ENCODE results near the gene MYO1D. TPM values are rescaled to one million over a fixed set of nuclear protein-coding genes. Genes with fewer than 3 reads are reported as not detected.
"Not testable (repeated sequence)": the region's sequence is repeated elsewhere in the genome, so short reads cannot be mapped to it uniquely, and the experiment has no call there.

MYO1D gene
- polyA plus RNA-seq, 3 donors: 30.5 to 33.4 (median 30.6) TPM

DNA sequence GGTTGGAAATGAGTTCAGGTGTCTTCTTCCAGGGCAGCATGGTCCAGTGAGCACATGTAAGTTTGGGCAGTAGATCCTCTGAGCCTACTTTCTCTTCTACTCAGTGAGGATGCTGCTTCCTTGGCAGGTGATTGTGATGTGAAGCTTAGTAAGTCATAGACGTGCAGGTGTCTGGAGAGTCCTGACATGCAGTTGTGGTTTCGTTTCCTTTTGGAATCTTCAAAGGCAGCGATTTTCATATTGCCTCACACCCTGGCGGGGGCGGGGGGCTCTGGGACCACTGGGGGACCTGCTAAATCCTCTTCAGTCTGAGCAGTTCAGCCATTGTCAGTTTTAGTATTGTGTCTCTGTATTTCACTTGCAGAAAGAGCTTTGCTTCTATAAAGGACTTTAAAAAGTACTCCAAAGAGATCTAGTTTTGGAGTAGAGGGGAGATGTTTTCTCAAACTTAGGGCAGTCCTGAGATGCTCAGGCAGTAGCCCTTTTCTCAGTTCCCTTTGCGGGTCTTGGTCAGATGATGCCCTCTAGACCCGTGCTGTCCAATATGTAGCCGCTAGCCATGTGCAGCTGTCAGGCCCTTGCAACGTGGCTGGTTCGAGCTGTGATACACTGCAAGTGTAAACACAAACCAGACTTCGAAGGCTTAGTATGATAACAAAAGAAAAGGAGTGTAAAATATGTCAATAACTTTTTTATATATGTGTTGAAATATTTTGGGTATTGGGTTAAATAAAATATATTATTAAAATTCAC, 394.2 kb downstream of the MYO1D start:
- DNase-seq (ENCODE audit: low read depth in 3 of 3, low spot score in 2 of 3): no peak

DNA sequence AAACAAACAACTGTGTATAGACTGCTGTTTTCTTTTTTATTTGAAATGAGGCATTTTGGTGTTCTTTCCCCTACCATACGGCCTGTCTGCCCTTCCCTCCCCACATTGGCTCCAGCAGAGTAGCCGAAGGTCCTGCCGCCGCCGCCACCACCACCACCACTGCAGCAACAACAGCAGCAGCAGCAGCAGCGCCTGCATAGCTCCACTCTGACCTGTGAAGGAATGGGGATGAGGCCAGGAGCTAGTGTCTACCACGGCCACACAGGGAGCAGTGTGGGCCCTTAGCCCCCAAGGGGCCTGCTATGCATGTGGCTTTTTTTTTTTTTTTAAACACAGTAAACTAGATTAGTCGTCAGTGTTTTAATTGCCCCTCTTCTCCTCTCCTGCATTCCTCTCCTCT, 395.7 kb downstream of the MYO1D start:
- no peak for DNase-seq (ENCODE audit: low read depth in 3 of 3, low spot score in 2 of 3)

DNA sequence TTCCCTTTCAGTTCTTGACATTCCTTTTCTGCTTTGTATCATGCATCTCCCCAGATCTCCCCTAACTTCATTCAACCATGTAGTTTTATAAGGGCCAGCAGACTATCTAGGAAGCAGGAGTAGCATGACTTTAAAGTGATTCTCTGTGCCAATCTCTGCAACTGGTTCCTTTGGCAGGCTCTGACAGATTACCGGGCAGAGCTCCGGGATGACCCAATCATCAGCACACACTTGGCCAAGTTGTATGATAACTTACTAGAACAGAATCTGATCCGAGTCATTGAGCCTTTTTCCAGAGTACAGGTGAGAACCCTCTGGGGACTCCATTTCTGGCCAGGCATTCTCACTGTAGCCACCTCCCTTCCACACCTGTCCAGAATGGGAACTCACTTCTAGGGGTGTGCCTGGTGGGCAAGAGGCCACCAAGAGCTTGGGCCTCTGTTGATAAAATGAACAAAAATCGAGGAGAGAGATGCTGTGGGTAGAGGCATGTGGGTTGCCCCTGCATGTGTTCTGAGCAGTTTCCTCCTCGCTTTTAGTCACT, 397.8 kb downstream of the MYO1D start:
- DNase-seq (ENCODE audit: low read depth in 3 of 3, low spot score in 2 of 3): no peak

DNA sequence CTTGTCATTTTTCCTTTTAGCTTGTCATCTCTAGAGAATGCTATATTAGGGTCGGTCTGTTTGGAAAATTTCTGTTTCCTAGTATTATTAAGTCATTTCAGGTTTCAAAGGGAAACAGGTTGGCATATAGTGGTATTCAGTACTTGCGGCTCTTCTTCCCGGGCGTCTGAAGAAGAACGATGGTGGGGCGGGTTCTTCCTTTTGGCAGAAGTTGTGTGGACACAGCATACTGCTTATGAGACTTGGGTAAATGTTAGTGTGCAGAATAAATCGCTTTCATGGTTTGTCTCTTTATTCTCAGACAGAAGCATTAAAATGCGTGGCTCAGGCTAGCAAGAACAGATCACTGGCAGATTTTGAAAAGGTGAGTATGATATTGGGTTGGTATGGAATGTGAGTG, 399.7 kb downstream of the MYO1D start:
- DNase-seq (ENCODE audit: low read depth in 3 of 3, low spot score in 2 of 3): no peak

DNA sequence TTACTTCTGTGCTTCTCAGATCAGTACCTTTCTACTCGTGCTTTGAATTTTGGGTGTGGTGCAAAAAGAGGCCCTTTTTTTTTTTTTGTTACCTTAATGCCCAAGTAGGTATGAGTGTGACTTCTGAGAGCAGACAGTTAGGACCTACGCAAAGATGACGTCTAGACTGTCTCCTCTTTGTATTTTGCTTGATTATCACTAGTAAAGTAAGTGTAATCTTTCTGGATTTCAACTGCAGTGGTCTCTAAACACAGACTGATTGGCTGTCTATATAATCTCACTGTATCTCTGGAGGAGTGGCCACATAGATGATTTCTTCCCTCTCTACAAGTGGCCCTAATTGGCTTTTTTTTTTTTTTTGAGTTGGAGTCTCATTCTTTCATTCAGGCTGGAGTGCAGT, 401.7 kb downstream of the MYO1D start:
- no peak for DNase-seq (ENCODE audit: low read depth in 3 of 3, low spot score in 2 of 3)

DNA sequence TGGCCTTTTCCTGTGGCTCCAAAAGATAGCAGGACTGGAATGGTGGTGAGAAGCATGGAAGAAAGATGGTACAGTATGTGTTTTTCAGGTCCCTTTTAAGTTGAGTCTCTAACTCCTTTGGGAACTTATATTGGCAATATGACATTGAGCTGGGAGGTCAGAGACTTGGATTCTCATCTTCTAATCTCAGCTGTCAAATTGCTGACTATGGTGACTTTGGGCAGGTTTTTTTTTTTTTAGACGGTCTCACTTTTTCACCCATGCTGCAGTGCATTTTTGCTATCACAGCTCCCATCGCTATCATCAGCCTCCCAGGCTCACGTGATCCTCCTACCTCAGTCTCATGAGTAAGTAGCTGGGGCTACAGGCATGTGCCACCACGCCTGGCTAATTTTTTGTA, 405.3 kb downstream of the MYO1D start:
- no peak for DNase-seq (ENCODE audit: low read depth in 3 of 3, low spot score in 2 of 3)

DNA sequence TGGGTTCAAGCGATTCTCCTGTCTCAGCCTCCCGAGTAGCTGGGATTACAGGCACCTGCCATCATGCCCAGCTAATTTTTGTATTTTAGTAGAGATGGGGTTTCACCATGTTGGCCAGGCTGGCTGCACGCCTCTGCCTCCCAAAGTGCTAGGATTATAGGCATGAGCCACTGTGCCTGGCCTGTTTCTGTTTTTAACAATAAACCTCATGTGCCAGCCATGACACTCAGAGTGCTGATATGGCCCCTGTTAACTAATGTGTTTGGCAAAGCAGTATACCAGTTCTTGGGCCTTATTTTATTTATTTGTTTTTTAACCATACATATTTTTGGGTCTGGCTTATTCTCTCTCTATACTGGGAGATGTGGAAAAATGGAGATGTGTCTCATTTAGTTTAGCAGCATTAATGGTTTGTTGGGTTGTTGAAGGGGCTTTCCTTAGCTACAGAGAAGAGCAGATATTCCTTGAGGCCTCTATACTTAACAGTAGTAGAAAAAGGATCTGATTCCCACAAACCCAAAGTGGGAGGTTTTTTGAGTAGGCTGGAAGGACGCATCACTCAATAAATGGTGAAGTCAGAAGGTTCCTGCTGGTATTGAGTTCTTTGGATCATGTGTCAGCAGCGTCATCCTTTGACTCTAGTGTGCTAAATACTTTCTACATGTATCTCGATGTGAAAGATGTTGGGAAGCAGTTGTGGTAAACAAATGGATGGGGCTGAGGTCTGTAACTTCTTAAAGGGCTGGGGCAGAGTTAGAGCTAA, 406.3 kb downstream of the MYO1D start:
- no peak for DNase-seq (ENCODE audit: low read depth in 3 of 3, low spot score in 2 of 3)

DNA sequence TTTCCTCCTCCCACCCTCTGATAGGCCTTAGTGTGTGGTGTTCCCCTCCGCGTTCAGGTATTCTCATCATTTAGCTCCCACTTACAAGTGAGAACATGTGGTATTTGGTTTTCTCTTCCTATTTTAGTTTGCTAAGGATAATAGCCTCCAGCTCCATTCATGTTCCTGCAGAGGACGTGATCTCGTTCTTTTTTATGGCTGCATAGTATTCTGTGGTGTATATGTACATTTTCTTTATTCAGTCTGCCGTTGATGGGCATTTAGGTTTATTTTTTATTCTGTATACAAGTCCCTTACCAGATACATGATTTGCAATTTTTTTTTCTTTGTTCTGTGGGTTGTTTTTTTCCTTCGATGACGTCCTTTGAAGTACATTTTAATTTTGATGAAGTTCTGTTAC, 409.0 kb downstream of the MYO1D start:
- DNase-seq (ENCODE audit: low read depth in 3 of 3, low spot score in 2 of 3): no peak

DNA sequence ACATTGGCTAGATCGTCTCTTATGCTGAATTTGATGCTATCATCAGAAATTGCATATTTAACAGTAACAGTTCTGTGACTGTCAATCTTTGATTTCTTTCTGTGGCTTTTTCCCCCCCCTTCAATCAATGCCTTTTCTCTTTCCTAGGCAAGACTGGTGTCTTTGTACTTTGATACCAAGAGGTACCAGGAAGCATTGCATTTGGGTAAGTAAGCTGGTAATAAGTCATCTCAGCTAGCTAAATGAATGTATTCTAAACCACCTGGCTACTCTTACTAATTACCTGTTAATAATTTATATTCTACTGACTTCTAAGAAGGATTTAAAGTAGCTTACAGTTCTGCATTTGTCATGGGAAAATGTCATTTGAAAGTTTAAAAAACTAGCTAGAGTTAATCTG, 412.6 kb downstream of the MYO1D start:
- no peak for DNase-seq (ENCODE audit: low read depth in 3 of 3, low spot score in 2 of 3)

DNA sequence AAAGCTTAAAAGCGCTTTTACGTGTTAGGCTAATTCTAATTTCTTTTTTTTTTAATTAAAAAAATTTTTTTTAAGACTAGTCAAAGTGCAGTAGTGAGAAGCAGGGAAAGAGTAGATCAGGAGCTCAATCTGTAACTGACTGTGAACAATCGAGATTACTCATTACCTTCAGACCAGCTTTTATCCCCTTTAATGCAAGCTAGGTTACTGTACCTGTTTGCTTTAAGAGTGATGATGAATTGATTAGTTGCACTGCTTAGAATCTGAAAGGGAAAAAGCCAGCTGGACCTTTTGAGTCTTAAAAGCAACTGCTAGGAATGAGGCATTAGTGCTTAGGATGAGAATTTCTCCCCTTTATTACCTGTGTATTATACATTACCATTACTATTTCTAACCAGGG, 413.6 kb downstream of the MYO1D start:
- no peak for DNase-seq (ENCODE audit: low read depth in 3 of 3, low spot score in 2 of 3)

DNA sequence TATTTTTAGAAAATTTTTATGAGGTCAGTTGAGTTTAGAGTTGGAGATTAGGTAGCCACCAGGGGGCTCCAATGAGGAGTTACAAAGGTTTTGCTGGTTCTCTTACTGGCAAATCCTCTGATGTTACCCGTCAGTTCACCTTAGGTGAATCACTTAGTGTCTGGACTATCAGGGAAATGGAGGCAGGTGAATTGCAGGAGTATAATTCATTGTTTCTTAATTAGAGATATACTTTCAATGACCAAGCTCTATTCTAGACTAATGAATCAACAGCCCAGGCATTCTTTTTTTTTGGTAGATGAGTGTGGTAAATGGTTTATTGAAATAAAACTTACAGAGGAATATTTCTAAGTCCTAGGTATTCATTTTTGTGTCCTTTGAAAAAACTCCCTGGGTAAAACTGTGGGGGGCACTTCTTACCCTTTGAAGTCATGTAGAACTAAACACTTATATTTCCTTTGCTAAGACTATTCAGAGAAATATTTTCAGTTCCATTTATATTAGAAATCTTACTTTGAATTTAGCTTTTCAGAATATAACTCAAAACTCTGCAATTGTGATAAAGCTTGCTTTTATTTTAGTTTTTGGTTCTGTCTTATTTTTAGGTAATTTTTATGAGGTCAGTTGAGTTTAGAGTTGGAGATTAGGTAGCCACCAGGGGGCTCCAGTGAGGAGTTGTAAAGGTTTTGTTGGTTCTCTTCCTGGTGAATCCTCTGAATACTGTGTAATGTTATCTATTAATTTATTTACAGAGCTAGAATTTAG, 414.9 kb downstream of the MYO1D start:
- no peak for DNase-seq (ENCODE audit: low read depth in 3 of 3, low spot score in 2 of 3)

DNA sequence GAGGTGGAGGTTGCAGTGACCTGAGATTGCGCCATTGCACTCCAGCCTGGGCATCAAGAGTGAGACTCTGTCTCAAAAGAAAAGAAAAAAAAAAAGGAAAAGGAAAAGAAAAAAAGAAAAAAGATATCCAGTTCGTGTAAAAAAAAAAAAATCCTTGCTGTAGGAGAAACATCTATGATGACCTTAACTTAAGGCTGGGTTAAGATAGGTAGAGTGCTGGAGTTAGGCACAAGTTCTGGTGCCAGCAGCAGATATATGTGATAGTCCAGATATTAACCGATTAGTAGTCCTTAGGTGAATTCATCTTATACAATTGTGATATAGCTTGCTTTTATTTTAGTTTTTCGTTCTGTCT, 415.4 kb downstream of the MYO1D start:
- DNase-seq (ENCODE audit: low read depth in 3 of 3, low spot score in 2 of 3): no peak

DNA sequence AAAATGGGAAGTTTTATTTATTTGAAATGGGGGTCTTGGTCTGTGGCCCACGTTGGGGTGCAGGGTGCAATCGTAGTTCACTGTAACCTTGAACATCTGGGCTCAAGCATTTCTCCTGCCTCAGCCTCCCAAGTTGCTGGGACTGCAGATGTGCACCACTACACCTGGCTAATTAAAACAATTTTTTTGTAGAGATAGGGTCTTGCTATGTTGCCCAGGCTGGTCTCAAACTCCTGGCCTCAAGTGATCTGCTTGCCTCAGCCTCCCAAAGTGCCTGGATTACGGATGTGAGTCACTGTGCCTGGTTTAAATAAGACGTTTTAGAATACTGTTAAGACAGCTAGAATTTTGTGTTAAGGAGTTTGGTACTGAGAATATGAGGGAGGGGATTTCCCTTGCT, 416.9 kb downstream of the MYO1D start:
- DNase-seq (ENCODE audit: low read depth in 3 of 3, low spot score in 2 of 3): no peak

DNA sequence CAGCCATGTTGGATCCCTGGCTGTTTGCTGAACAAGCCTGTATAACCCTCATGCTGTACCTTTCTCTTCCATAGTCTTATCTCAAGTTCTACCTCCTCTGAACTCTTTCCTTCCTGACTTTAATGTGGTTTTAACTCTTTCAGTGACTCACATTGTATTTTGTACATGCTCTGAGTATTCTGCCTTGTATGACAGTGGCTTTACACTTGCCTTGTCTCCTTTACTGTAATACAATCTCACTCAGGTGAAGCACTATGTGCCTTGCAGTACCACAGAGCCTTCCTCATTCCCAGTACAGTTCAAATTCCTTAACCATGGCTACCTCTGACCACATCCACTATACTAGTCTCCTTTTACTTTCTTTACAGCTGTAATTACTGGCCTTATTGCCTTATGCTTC, 418.6 kb downstream of the MYO1D start:
- DNase-seq (ENCODE audit: low read depth in 3 of 3, low spot score in 2 of 3): no peak

DNA sequence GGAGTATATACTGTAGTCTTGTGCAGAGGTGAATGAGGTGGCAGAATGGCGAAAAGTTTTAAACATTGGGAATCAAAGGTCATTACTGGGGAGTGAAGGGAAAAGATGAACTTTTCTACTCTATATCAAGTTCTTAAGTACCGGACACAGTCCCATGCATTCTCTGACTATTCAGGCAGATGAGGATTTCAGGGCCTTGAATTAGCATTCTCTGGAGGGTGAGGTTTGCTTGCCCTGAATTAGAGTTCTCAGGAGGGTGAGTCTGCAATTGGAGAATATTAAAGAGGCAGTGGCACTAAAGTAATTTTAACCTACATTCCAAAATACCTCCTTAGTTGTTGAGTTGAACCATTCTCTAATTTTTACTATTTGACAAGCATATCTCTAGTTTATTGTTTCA, 423.6 kb downstream of the MYO1D start:
- DNase-seq (ENCODE audit: low read depth in 3 of 3, low spot score in 2 of 3): no peak

DNA sequence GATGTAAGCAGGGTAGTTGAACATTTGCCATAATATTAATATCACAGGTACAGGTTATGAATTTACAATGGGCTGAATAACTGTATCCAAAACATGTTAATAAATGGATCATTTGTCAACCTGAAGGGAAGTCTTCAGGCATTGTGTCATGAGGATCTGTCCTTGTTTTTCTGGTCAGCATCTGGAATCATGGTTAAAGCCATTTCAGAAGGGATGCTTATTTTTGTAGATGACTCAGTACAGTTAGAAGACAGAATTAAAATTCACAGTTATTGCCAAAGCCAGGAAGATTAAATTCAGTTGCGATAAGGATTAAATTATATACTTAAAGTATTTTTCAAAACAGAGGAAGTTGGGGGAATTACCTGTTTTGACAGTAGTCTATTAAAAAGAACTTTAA, 424.6 kb downstream of the MYO1D start:
- DNase-seq (ENCODE audit: low read depth in 3 of 3, low spot score in 2 of 3): no peak

DNA sequence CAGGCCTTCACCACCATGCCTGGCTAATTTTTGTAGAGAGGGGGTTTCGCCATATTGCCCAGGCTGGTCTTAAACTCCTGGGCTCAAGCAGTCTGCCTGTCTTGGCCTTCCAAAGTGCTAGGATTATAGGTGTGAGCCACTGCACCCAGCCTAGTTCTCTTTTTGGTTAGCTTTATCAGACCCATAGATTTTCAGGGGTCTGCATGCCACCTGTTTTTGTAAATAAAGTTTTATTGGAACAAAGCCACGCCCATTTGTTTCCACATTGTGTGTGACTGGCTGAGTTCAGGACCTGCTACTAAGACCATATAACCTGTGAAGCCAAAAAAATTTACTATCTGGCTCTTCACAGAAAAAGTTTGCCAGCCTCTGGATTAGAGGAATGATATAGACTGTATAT, 425.0 kb downstream of the MYO1D start:
- no peak for DNase-seq (ENCODE audit: low read depth in 3 of 3, low spot score in 2 of 3)

DNA sequence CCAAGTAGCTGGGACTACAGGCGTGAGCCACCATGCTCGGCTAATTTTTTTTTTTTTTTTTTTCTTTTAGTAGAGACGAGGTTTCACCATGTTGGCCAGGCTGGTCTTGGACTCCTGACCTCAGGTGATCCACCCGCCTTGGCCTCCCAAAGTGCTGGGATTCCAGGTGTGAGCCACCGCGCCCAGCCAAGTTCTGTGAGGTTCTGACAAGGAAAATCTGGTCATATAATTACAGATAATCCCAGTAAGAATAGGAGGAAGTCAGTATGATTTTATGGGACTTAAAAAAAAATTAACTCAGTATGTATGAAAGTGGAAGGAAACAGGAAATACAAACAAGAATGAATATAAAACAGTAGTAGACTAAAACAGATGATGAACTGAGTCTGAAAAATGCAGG, 426.5 kb downstream of the MYO1D start:
- DNase-seq (ENCODE audit: low read depth in 3 of 3, low spot score in 2 of 3): not testable (repeated sequence)

DNA sequence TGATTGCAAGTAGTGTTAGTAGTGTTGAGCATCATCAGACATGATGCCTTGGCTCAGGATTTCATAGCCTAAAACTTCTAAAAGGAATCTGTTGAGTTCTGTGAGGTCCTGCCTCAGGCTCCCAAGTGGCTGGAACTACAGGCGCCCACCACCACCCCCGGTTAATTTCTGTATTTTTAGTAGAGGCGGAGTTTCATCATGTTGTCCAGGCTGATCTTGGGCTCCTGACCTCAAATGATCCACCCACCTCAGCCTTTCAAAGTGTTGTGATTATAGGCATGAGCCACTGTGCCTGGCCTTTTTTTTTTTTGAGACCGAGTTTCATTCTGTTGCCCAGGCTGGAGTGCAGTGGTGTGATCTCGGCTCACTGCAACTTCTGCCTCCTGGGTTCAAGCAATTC, 427.0 kb downstream of the MYO1D start:
- DNase-seq (ENCODE audit: low read depth in 3 of 3, low spot score in 2 of 3): no peak

DNA sequence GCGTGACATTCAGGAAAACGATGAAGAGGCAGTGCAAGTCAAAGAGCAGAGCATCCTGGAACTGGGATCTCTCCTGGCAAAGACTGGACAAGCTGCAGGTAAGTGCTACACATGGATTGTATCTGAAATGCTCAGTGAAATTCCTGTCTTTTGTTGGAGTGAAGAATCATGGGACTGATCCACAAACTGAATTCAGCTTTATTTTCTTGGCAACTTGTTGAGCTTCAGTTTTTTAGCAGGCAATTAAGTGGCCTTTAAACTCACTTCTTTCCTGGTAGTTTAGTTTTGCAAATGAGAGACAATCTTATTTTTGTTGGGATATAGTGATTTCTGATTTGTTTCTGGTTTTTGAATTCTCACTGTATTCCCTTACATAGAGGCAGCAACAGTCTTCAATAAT, 430.0 kb downstream of the MYO1D start:
- DNase-seq (ENCODE audit: low read depth in 3 of 3, low spot score in 2 of 3): no peak

DNA sequence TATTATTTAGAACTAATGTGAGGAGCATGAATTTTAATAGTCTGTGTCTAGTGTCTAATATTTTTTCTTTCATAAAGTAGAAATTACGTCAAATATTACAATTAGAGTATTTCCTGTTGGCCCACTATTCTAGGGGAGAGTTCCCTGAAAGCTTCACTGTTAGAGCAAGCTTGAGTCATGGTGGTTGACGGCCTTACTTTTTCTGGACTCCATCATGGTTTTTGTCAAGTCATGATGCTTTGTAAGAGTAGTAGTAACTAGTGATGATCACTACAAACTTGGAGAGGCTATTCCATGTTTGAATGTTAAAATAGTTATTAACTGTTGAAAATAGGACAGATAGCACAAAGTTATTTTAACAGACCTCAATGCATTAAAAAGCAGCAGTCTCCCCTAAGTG, 431.0 kb downstream of the MYO1D start:
- no peak for DNase-seq (ENCODE audit: low read depth in 3 of 3, low spot score in 2 of 3)

DNA sequence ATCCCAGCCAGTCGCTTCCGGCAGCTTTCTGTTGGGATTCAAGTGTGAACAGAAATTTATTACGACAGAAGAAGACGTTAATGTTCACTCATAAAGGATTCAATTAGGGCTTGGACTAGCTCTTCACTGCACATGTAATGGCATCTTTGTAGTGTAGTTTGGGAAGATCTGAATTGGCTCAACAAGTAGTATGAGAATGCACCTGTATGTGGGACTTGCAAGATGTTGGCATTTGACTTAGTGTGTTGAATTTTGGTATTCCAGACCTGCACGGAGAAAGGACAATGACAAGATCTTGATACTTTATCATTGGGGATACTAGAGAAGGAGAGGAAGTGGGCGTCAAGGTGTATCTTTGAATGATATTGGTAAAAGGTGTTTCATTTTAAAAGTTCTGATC, 431.4 kb downstream of the MYO1D start:
- no peak for DNase-seq (ENCODE audit: low read depth in 3 of 3, low spot score in 2 of 3)
